Left renal cortex interstitium (tissue), 4 donors: ENCODE results near the gene CNOT6. TPM values are rescaled to one million over a fixed set of nuclear protein-coding genes. Genes with fewer than 3 reads are reported as not detected.

Experiments used
- DNase-seq, 4 donors: peaks; one replicate each; pipeline ENCODE4 v3.0.0-alpha.2; 2013; ENCODE audit warnings: low read depth in 4 of 4, low spot score in 2 of 4, missing footprints in 1 of 4
- polyA plus RNA-seq, 4 donors: library from polyadenylated mRNA; unstranded; fragments of 120-200 nt; gene quantifications; one replicate each; pipeline ENCODE4 v1.2.1, GENCODE V29; 2013; ENCODE audit not compliant: insufficient read length in 4 of 4

CNOT6 gene
- polyA plus RNA-seq, 4 donors: 48.8 to 64.7 (median 56.7) TPM

DNA sequence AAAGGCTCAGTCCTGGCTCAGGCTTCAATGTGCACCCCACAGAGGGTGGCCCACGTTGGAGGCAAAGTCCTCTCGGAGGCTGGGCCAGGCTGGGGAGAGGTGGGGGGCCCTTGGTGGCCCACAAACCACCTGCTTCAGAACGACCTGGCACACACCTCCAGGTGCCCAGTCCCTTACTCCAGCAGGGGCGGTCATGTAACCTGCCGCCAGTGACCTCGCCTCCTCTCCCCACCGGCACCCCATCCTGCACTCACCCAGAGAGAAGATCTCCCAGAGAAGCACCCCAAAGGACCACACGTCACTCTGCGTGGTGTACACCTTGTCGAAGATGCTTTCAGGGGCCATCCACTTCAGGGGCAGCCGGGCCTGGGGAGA is 119.6 kb downstream of the CNOT6 start:
- no peak for DNase-seq

DNA sequence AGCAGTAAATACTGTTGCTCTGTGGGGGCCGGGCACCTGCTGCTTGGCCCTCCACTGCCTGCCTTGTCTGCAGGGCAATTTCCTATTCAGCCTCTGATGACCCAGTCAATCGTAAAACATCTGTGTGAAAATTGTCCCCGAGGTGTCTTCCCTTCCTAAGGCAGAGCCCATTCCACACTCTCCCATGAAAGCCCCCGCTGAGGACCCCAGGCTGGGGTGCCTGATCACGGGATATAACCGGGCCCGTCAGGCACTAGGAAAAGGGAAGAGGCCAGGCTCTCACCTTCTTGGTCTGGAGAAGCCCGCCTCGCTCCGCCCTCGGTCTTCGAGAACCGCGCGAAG is 124.3 kb downstream of the CNOT6 start:
- DNase-seq: no peak

DNA sequence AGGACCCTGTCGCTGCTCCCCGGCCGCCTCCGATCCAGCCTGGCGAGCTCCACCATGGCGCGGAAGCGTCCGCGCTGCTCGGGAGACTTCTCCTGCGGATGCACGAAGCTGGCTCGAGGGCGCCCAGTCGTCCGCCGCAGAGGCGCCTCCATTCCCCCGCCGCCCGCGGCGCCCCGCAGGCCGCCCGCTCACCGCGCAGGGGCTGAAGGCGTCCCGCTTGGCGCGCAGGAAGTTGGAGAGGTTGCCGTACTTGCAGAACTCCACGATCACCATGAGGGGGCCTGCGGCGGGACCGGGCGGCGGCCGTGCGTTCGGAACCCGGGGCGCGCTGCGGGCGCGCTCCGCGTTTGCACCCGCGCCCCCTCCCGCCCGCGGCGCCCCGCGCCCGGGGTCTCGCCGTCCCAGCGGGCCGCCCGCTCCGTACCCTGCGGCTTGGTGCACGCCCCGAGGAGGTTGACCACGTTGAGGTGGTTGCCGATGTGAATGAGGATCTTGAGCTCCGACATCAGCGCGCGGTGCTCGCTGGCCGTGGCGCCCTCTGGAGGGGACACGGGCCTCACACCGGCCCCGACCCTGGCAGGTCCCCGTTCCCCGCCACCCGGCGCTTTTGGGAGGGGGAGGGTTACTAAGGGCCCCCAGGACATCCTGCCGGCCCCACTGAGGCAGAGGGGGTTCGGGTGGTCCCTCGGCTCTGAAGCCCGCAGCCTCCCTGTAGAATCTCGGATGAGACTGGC is 124.8 kb downstream of the CNOT6 start:
- DNase-seq: peak in 1 of 4 donors; percentile 33

DNA sequence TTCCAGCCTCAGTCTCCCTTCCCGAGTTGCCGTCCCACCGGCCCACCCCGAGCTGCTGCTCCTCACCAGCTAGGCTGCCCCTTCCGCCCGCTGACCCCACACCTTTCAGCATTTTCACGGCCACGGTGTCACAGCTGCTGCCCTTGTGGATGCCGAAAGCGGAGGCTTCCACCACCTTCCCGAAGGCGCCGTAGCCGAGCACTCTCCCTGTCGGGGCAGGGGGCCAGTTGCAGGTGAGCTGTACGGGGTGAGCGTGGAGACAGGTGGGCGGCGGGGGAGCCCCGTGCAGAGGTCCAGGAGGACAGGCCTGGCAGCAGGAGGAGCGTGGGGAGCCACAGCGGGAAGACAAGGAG is 125.4 kb downstream of the CNOT6 start:
- no peak for DNase-seq

DNA sequence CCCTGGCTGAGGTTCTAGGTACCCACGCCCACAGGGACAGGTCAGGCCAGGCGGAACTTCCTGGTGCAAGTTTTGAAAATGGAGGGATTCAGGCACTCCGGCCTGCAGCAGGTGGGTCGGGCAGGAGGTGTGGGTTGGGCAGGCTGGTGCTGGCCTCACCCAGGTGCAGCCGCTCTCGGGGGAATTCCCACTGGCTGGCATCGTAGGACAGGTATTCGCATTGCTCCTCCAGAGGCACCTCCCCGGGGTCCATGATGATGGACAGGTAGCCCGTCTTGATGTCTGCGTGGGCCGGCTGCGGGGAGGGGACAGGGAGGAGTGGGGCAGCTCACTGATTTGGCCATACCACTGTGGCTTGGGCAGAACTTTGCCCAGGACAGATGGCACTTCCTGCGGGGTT is 125.8 kb downstream of the CNOT6 start:
- no peak for DNase-seq

DNA sequence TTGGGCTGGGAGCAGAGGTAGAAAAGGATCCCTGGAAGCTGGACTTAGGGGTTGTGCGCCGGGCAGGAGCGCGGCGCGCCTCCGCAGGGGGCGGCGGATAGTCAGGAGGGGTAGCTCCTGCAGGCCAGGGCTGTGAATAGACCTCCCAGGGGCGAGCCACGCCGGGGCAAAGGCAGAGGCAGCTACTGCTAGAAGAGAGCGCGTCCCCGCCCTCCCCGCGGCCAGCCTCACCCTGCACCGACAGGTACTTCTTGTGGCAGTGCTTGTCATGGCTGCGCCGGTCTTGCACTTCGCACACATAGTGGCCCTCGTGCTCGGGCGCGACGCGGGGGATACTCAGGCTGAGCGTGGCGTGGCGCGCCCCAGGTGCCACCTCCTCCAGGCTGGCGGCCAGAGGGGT is 127.1 kb downstream of the CNOT6 start:
- DNase-seq: no peak

DNA sequence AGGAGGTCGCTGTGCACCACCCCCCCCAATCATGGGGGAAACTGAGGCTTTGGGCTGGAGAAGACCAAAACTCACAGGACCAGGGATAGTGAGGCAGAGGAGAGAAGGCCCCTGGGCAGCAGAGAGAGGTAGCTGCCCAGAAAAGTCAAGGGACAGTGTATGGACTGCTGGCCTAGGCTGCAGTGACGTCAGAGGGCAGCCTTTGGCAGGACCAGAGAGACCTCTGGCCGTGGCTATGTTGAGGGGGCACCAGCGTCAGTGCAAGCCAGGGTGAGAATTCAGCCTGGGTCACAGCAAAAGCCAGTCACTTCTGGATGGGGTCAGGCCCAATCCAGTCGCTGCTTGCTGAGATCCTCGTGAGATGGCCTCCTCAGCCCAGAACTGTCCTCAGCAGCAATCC is 128.7 kb downstream of the CNOT6 start:
- DNase-seq: no peak

DNA sequence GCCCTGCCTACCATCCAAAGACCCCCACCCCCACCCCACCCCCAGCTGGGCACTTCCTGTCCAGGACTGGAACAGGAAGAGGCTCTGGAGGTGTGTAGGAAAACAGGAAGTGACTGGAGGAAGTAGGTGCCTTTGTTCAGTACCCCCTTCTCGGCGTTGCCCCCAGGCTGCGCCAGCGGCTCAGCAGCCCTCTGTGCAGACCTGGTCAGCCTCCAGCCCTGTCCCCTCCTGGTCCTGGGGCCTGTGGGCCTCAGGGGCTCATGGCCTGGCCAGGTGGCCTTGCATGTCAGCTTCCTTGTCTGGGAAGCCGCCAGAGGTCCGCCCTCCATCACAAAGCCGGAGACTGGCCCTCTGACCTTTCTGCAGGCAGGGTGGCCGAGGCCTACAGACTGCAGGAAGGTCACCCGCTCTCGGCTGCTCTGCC is 129.2 kb downstream of the CNOT6 start:
- no peak for DNase-seq

DNA sequence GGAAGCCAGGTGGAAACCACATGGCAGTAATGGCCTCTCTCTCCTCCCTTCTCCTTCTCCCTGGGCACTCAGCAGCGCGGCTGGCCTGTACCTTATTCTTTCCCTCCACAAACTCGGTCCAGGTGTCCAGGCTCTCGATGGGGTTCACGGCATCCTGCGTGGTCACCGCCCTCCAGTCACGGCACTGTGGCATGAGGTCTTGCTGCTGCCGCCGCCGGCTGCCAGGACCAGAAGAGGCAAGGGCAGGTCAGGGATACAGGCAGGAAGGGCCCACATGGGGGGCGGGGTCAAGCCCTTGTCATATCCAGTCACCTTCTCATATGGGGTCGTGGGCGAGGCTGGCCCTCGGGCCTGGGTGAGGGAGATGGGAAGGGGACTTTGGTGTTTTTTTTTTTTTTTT is 129.7 kb downstream of the CNOT6 start:
- DNase-seq: no peak

DNA sequence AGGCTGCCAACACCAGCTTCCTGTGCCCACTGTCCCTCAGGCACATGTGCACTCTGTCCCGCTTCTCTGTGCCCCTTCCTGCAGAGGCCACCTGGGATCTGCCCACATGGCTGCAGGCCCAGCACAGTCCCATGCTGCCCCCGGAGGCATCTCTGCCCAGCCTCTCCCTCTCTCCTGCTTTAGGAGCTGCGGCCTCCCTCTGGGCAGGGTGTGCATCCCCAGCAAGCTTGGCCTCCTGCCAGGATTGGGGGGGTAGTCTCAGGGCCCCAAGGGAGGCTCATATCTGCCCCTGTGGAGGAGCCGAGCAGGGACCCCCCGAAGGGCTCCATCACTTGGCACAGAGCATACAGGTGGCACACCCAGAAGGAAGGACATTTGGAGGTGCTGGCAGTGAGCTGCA is 130.4 kb downstream of the CNOT6 start:
- no peak for DNase-seq

DNA sequence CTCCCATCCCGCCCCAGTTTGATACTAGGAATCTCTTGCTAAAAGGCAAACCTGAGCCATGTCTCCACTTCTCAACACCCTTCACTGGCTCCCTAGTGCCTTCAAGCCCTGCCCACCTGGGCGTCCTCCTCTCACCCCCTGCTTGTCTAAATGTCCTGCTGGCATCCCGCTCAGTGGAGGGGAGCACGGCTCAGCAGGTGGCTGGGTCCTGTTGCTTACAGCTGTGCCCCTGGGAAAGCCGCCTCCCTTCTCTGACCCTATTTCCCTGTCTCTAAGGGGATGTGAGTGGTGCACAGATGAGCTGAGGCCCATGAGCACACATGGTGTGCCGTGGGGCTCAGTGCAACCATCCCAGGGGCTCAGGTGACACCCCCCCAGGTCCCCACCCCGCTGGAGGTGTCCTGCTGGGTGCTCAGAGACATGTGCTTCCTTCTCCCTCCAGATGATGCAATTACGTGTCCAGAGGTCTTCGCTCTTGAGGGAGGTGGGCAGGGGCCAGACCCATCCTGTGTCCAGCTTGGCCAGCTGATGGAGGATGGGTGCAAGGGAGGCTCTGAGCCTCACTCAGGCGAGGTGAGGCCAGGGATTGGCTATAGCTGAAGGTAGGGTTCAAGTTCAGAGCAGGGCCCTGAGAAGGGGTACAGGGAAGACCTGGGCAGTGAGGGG is 131.1 kb downstream of the CNOT6 start:
- no peak for DNase-seq

DNA sequence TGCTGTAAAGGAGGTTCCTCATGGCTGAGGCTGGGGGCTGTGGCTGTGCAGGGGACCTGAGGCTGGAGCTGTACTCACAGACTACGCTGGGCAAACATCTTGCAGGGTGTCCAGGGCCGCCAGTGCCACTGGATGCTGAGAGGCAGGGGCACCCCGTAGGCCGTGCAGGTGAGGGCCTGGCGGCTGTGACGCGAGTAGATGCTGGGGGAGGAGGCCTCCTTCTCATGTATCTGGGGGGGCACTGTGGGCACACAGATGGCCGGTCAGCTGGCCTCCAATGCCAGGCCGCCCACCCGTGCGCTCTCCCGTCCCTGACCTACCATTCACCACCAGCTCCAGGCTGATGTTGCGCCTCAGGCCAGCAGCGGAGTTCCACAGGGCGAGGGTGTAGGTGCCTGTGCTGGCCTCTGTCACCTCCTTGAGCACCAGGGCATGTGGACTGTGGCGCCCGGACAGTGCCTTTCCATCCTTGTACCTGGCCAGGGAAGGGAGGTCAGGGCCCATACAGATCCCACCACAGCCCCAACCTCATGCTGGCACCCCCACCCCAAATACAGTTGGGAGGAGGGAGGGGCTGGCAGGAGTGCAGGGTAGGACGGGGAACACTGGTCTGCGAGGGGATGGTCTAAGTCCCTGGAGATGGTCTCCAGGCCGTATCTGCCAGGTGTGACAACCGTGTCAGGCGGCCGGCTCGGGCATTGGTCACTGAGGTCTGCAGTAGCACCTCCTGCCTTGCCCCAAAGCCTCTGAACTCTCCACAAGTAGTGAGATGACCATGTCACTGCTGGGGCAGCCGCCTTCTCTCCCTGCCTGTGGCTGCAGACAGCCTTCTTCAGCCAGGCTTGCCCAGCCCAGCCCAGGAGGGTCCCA is 131.8 kb downstream of the CNOT6 start:
- no peak for DNase-seq

DNA sequence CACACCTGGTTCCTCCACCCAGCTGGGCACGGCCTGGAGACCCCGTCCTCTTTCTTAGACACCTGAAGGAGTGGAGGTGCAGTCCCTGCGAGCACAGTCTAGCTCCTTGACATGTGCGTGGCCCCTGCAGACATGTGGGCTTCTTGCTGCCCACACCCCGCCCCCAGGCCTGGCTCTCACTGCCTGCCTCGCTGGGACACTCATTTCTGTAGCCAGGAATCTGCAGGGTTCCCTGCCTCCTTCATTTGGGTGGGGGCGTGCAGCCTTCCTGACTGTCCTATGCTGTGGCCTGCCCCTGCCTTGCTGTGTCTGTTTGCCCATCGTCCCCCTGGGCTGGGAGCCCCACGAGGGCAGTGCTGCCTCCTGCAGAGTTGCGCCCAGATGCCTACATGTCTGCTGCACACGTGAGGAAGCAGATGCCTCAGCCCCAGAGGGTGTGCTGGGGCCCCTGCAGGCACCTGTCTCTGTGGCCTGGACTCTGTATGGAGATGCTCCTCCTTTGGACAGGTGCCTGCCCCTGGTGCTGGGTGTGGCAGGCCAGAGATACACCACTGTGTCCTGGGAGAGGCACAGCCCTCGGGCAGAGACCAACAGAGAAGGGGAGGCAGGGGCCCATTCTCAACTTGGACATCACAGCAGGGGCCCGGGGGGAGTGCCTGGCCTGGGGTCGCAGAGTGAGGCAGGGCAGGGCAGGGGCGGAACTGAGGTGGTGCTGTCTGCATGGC is 132.6 kb downstream of the CNOT6 start:
- no peak for DNase-seq

DNA sequence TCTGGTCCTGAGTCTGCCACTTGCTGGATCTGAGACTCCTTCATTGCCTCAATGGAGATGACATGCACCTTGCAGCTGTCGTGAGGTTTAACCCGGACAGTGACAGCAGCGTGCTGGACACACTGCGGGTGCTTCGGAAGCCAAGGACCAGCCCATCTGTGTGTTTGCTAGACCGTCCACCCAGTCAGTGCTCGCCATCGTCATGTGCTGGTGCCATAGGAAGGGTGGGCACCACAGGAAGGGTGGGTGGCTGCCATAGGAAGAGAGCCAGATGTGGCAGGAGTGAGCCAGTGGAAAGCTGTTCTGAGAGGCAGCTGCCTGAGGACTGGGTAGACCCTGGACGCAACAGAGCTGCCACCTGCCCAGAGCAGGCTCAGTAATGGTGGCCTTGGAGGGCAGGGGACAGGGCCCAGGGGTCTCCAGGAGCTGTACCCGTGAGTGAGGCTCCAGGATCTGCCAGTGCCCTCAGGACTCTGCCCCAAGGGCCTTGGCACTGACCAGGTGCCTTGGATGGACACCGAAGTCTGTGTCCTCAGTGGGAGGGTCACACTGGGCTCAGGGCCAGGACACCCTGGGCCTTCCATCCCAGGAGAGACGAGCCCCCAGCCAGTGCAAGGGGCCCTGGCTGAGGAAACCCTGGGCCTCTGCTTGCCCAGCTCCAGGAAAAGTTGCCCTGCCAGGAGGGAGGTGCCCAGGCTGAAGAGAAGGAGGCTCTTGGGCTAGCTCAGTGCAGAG is 133.4 kb downstream of the CNOT6 start:
- no peak for DNase-seq

Other genes starting within 250 kb of the CNOT6 start
- 10 to 100 TPM; 37.5 to 40.2 (median 39.9) TPM for gene MAPK9, start 202.3 kb upstream of the CNOT6 start, polyA plus RNA-seq
- gene GFPT2, start 141.0 kb upstream of the CNOT6 start, polyA plus RNA-seq: 1 to 10 TPM; 5.0 to 5.8 (median 5.4) TPM
- 1 to 10 TPM in 3 of 4 donors, under 1 TPM in 1; 0.56 to 1.8 (median 1.4) TPM for gene SCGB3A1, start 97.1 kb downstream of the CNOT6 start, polyA plus RNA-seq
- 10 to 100 TPM; 23.6 to 35.3 (median 30.6) TPM for gene FLT4, start 155.2 kb downstream of the CNOT6 start, polyA plus RNA-seq
- gene OR2Y1, start 245.7 kb downstream of the CNOT6 start, polyA plus RNA-seq: not detected